HepG2 (cell line): Measurements from ENCODE around the gene SLC16A4. TPM values are rescaled to one million over a fixed set of nuclear protein-coding genes. Genes with fewer than 3 reads are reported as not detected.

Experiments
- ATF3 ChIP-seq: sonication (generic); formaldehyde crosslinking; IDR thresholded peaks from 2 replicates; pipeline ENCODE4 v1.4.0; 2020; ENCODE audit warnings: missing genetic modification reagents
- FOXA3 ChIP-seq: IDR thresholded peaks from 2 replicates; pipeline ENCODE4 v1.6.1; 2016; ENCODE audit warnings: missing genetic modification reagents, missing compliant biosample characterization
- IKZF1 ChIP-seq: fragments of 450-650 bp; IDR thresholded peaks from 2 replicates; pipeline ENCODE4 v1.7.1; 2016
- MAZ ChIP-seq, 2 experiments: sonication (generic) in 1 of 2; formaldehyde crosslinking in 1 of 2; IDR thresholded peaks; 2 replicates each; pipeline versions ENCODE4 v1.5.0 to v1.6.1; 2012 to 2020; ENCODE audit warnings: low read depth in 2 of 2, mild to moderate bottlenecking in 2 of 2, borderline replicate concordance in 1 of 2, improper control_type of control experiment in 1 of 2, low read length in 1 of 2, missing genetic modification reagents in 1 of 2, moderate library complexity in 1 of 2
- PTBP1 ChIP-seq: fragments of 200-400 bp; formaldehyde crosslinking; IDR thresholded peaks from 2 replicates; pipeline ENCODE4 v1.6.1; 2018; ENCODE audit warnings: low read length, low read depth; ENCODE audit not compliant: poor library complexity, severe bottlenecking
- SAFB2 ChIP-seq: sonication (generic); formaldehyde crosslinking; IDR thresholded peaks from 2 replicates; pipeline ENCODE4 v1.5.1; 2020; ENCODE audit warnings: missing genetic modification reagents, low read depth, mild to moderate bottlenecking, borderline replicate concordance
- SAP130 ChIP-seq: IDR thresholded peaks from 2 replicates; pipeline ENCODE4 v1.6.1; 2016; ENCODE audit warnings: low read depth
- STAG1 ChIP-seq: sonication (generic); formaldehyde crosslinking; IDR thresholded peaks from 2 replicates; pipeline ENCODE4 v1.4.0; 2020; ENCODE audit warnings: missing genetic modification reagents
- ZBED4 ChIP-seq: sonication (generic); formaldehyde crosslinking; IDR thresholded peaks from 2 replicates; pipeline ENCODE4 v1.4.0; 2020; ENCODE audit warnings: missing genetic modification reagents, borderline replicate concordance
- ZFYVE20 ChIP-seq: sonication (generic); formaldehyde crosslinking; IDR thresholded peaks from 2 replicates; pipeline ENCODE4 v1.8.0; 2023; ENCODE audit warnings: low read depth, mild to moderate bottlenecking, moderate library complexity, missing genetic modification reagents, borderline replicate concordance
- ZMAT3 ChIP-seq: sonication (generic); formaldehyde crosslinking; conservative IDR thresholded peaks from 2 replicates; pipeline ENCODE4 v1.7.0; 2021; ENCODE audit warnings: missing genetic modification reagents
- ZNF263 ChIP-seq: sonication (generic); formaldehyde crosslinking; IDR thresholded peaks from 2 replicates; pipeline ENCODE4 v1.4.0; 2020; ENCODE audit warnings: missing genetic modification reagents
- ZNF280B ChIP-seq: sonication (generic); formaldehyde crosslinking; IDR thresholded peaks from 2 replicates; pipeline ENCODE4 v1.5.0; 2020; ENCODE audit warnings: missing genetic modification reagents, mild to moderate bottlenecking, borderline replicate concordance
- ZNF331 ChIP-seq: sonication (generic); formaldehyde crosslinking; IDR thresholded peaks from 2 replicates; pipeline ENCODE4 v1.4.0; 2020; ENCODE audit warnings: missing genetic modification reagents
- ZNF724P ChIP-seq: sonication (generic); formaldehyde crosslinking; IDR thresholded peaks from 2 replicates; pipeline ENCODE4 v1.8.0; 2022; ENCODE audit warnings: missing genetic modification reagents, borderline replicate concordance
- ZNF839 ChIP-seq: sonication (generic); formaldehyde crosslinking; IDR thresholded peaks from 2 replicates; pipeline ENCODE4 v1.4.0; 2020; ENCODE audit warnings: missing genetic modification reagents, mild to moderate bottlenecking, borderline replicate concordance
- polyA plus RNA-seq, 8 experiments: library from polyadenylated mRNA; depleted of rRNA in 3 of 8; stranded (reverse) in 7 of 8; unstranded in 1 of 8; fragments of >200 nt; fragmentation: Illumina TruSeq in 4 of 8; extraction: Trizol in 4 of 8; gene quantifications; 2 replicates each; pipeline versions ENCODE4 v1.2.1 to v1.2.3, GENCODE V29; 2011 to 2016; ENCODE audit warnings: low read depth in 4 of 8, missing spikeins in 1 of 8, mixed read lengths in 1 of 8; ENCODE audit not compliant: insufficient read depth in 1 of 8
- total RNA-seq, 5 experiments: library from RNA; depleted of rRNA; stranded (reverse); fragments of >200 nt; fragmentation: Illumina TruSeq; extraction: Trizol; gene quantifications; 2 replicates each; pipeline ENCODE4 v1.2.3, GENCODE V29; 2016; ENCODE audit warnings: low read depth in 1 of 5
- TF ChIP-seq, protein P1 (sequence below): sonication (generic); formaldehyde crosslinking; IDR thresholded peaks from 2 replicates; pipeline ENCODE4 v1.4.0; 2020; ENCODE audit warnings: missing genetic modification reagents

Gene SLC16A4
- total and polyA plus RNA-seq, 2 of the 13 experiments (the other 11 are each of a cell fraction or from before 2014, with no cell fraction given) = 1.1 to 1.5 TPM

DNA sequence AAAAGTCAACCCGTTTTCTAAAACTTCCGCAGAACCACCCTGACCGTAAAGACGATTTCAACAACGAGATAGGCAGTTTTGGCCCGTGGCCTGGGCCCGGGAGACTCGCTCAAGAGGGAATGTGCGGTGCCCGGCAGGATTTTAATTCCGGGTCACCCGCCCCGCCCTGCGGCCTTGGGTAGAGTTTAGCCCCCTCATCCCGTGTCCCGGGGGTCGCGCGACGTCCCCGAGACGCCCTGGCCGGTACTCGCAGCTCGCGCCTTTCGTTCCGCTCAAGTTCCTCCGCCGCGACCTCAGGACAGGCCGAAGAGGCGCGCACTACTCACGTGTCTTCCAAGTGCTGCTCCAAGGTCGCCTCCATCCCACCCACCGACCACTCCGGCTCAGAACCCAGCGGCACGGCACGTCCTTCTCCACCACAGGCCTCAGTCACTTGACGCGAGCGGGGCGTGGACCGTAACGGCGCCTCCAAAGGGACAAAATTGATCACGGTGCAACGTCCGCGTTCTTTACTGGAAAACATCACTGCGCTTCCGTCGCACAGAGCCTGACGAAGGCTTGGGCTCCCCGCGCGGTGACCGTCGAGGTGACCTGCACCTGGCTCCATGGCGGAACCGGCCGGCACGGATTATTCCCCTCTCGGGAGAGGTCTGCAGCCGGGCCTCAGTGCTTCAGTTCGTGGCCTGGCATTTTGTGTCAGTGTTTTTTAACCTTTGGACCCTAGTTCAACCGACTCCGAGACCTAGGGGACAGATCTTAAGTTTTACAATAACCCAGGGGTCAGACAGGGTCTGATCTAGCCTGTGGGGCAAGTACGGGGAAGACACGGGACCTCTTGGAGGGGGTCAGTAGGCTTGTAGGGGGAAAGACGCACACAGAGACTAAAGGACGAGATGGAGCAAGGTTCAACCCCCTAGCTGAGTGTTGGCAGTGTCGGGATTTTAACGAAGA, 16.7 kb upstream of the SLC16A4 start, which contains the start of gene LAMTOR5 (continued):
- 0 out of 2 replicates have a peak, but pooled peaks have one; percentile 53 for TF ChIP-seq ZFYVE20
- TF ChIP-seq ZNF263 (CRISPR knock-in tag) = peak; percentile 70
- TF ChIP-seq SAP130 (CRISPR knock-in tag) = peak; percentile 97
- peak; percentile 98 for TF ChIP-seq ZNF280B (CRISPR knock-in tag)
- no peak for TF ChIP-seq PTBP1
- TF ChIP-seq, protein P1, sequence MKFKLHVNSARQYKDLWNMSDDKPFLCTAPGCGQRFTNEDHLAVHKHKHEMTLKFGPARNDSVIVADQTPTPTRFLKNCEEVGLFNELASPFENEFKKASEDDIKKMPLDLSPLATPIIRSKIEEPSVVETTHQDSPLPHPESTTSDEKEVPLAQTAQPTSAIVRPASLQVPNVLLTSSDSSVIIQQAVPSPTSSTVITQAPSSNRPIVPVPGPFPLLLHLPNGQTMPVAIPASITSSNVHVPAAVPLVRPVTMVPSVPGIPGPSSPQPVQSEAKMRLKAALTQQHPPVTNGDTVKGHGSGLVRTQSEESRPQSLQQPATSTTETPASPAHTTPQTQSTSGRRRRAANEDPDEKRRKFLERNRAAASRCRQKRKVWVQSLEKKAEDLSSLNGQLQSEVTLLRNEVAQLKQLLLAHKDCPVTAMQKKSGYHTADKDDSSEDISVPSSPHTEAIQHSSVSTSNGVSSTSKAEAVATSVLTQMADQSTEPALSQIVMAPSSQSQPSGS (CRISPR knock-in tag) = peak; percentile 83
- TF ChIP-seq ZMAT3 = peak; percentile 98
- peak; percentile 75 for TF ChIP-seq FOXA3 (CRISPR knock-in tag)
- peak; percentile 90; the same call in 1 of the 2 replicates for TF ChIP-seq SAFB2 (CRISPR knock-in tag)
- TF ChIP-seq ZBED4 (CRISPR knock-in tag) = 0 out of 2 replicates have a peak, but pooled peaks have one; percentile 51
- TF ChIP-seq STAG1 (CRISPR knock-in tag) = no peak
- TF ChIP-seq ATF3 (CRISPR knock-in tag) = no peak
- TF ChIP-seq ZNF331 = peak; percentile 85
- TF ChIP-seq MAZ (IDR thresholded peaks at IDR 0.05; ENCODE audit: borderline replicate concordance, low read depth, low read length) = 0 out of 2 replicates have a peak, but pooled peaks have one; percentile 21
- peak; percentile 99 for TF ChIP-seq MAZ (CRISPR knock-in tag; IDR thresholded peaks at IDR 0.05; ENCODE audit: low read depth)
- TF ChIP-seq ZNF839 = peak; percentile 36; the same call in 1 of the 2 replicates
- TF ChIP-seq ZNF724P (CRISPR knock-in tag) = peak; percentile 72
- TF ChIP-seq IKZF1 = no peak
